Esophagus squamous epithelium (tissue), 4 donors: ENCODE data around the gene HINT1.

ENCODE experiments used
- CTCF ChIP-seq, 6 experiments: fragments of 450-650 bp in 4 of 6; fragments of 200-600 bp in 2 of 6; sonication (generic) in 2 of 6; IDR thresholded peaks; one replicate each; pipeline ENCODE4 v1.5.1; 2016 to 2019; ENCODE audit warnings: antibody characterized with exemption in 6 of 6, mild to moderate bottlenecking in 4 of 6, moderate library complexity in 4 of 6
- POLR2A ChIP-seq, 4 donors: fragments of 450-650 bp; IDR thresholded peaks; one replicate each; pipeline ENCODE4 v1.6.1; 2017; ENCODE audit warnings: antibody characterized with exemption in 4 of 4, mild to moderate bottlenecking in 4 of 4, moderate library complexity in 3 of 4

GRCh38 chr5:131194725-131195124 is 29.7 kb upstream of the HINT1 start:
- TF ChIP-seq CTCF (IDR thresholded peaks at IDR 0.05) (no peak), POLR2A (IDR thresholded peaks at IDR 0.05) (no peak)
